Panc1 (cell line): Measurements from ENCODE around the gene ACTA2. TPM values are rescaled to one million over a fixed set of nuclear protein-coding genes. Genes with fewer than 3 reads are reported as not detected.

Experiments used
- ATAC-seq: fragments of 200-7000 bp; cut with Tn5 transposase; 2 replicates; pipeline ENCODE4 v1.9.1; 2020; ENCODE audit warnings: mild to moderate bottlenecking, moderate library complexity
- BruUV-seq: library from RNA; stranded (reverse); fragments of 400-500 nt; replicated peaks from 2 replicates; lab custom pipeline; 2021; lab: Mats Ljungman, UMichigan
- CTCF ChIA-PET: fragments of 300-600 bp; sonication (Branson Sonifier 250); formaldehyde crosslinking; loops from one replicate; lab custom pipeline; 2022; ENCODE audit warnings: antibody characterized with exemption; lab: Charles Lee
- POLR2A ChIA-PET: fragments of 300-600 bp; sonication (Branson Sonifier 250); formaldehyde crosslinking; loops from one replicate; lab custom pipeline; 2022; ENCODE audit warnings: antibody characterized with exemption; lab: Charles Lee
- DNase-seq: peaks from one replicate; pipeline ENCODE4 v3.0.0-alpha.2; 2010; ENCODE audit warnings: low read depth, low spot score
- H3K27ac ChIP-seq: 2 replicates; pipeline ENCODE4 v1.5.1; 2011; ENCODE audit warnings: mild to moderate bottlenecking, low read length, inconsistent platforms
- H3K27me3 ChIP-seq: fragments of 200-500 bp; sonication (Bioruptor generic); 2 replicates; pipeline ENCODE4 v1.6.0; 2014; ENCODE audit warnings: low read length, inconsistent platforms; ENCODE audit not compliant: control insufficient read depth, insufficient read depth
- H3K36me3 ChIP-seq: fragments of 200-500 bp; sonication (Bioruptor generic); 2 replicates; pipeline ENCODE4 v1.5.1; 2014; ENCODE audit warnings: inconsistent platforms, mild to moderate bottlenecking, low read length, moderate library complexity; ENCODE audit not compliant: control insufficient read depth, insufficient read depth
- H3K4me1 ChIP-seq: 2 replicates; pipeline ENCODE4 v1.5.1; 2011; ENCODE audit warnings: inconsistent platforms, mild to moderate bottlenecking, low read length, moderate library complexity; ENCODE audit not compliant: control insufficient read depth, insufficient read depth
- H3K4me3 ChIP-seq, 2 experiments: 2 replicates each; pipeline ENCODE4 v1.5.1; 2011 to 2012; ENCODE audit warnings: low read depth in 2 of 2, low read length in 2 of 2, mild to moderate bottlenecking in 2 of 2, inconsistent platforms in 1 of 2, moderate library complexity in 1 of 2
- H3K9me3 ChIP-seq: fragments of 200-500 bp; sonication (Bioruptor generic); 2 replicates; pipeline ENCODE4 v1.5.1; 2014; ENCODE audit warnings: low read depth, mild to moderate bottlenecking, inconsistent platforms, low read length, moderate library complexity; ENCODE audit not compliant: control insufficient read depth, insufficient read depth
- CTCF ChIP-seq: fragments of 450-650 bp; IDR thresholded peaks from 2 replicates; pipeline ENCODE4 v1.5.1; 2017; ENCODE audit warnings: mild to moderate bottlenecking
- POLR2AphosphoS5 ChIP-seq: IDR thresholded peaks from 2 replicates; pipeline ENCODE4 v1.6.1; 2012; ENCODE audit warnings: mild to moderate bottlenecking, low read depth, low read length, moderate library complexity
- REST ChIP-seq, 2 experiments: IDR thresholded peaks; 2 replicates each; pipeline ENCODE4 v1.6.1; 2011 to 2012; ENCODE audit warnings: low read depth in 2 of 2, control low read depth in 1 of 2, low read length in 1 of 2, mild to moderate bottlenecking in 1 of 2, moderate library complexity in 1 of 2; ENCODE audit not compliant: insufficient read depth in 1 of 2
- SIN3A ChIP-seq: IDR thresholded peaks from 2 replicates; pipeline ENCODE4 v1.6.1; 2012; ENCODE audit warnings: low read depth, mild to moderate bottlenecking, low read length, moderate library complexity, borderline replicate concordance; ENCODE audit not compliant: insufficient read depth
- TCF7L2 ChIP-seq: IDR thresholded peaks from 2 replicates; pipeline ENCODE4 v1.6.1; 2011; ENCODE audit warnings: mild to moderate bottlenecking, low read depth, low read length, inconsistent platforms
- in situ Hi-C: cut with HindIII; loops from 2 replicates; pipeline ENCODE4 v1.10.0; 2016; ENCODE audit warnings: low sequenced_read_pairs, low pct_unique_long_range_greater_than_20kb
- intact Hi-C: fragments of 100-400 bp; cut with micrococcal nuclease; formaldehyde crosslinking; loops from one replicate; pipeline ENCODE4 v1.10.0; 2022; ENCODE audit not compliant: unreplicated experiment
- total RNA-seq: library from RNA; stranded (reverse); gene quantifications from one replicate; pipeline ENCODE4 v1.2.1, GENCODE V29; 2021; ENCODE audit not compliant: unreplicated experiment

The ACTA2 gene
- total RNA-seq, 1 experiment from 2014 or later: 4.7 TPM

- CTCF ChIA-PET: interaction anchor here (0.6 to 1.5 kb wide), 4 partner anchors 55 to 225 kb away, joined by 3 to 6 read pairs (median 4); no protein-coding TSS in a partner anchor
- Histone ChIP-seq H3K9me3 (no peaks in the 10 kb centered on the region), H3K4me1 (peaks cover 24% of the 10 kb centered on the region), H3K36me3 (no peaks in the 10 kb centered on the region), H3K4me3 (no peak overlapping the region), H3K27me3 (no peaks in the 10 kb centered on the region), H3K27ac (no peak overlapping the region)
- no peak for TF ChIP-seq REST (IDR thresholded peaks at IDR 0.05; ENCODE audit: insufficient read depth in 1 of 2, low read depth in 2 of 2, low read length in 1 of 2)
- TF ChIP-seq TCF7L2: no peak
- no peak for TF ChIP-seq POLR2AphosphoS5
- TF ChIP-seq CTCF: no peak
- TF ChIP-seq SIN3A: no peak
- POLR2A ChIA-PET: interaction anchor here (0.5 kb wide), 1 partner anchor 406 kb away, joined by 7 read pairs; the partner anchor contains the start of gene RNLS
- no peak for ATAC-seq
- intact Hi-C loops: loop anchor here (5.0 kb wide), 1 partner anchor 152 kb away; no protein-coding TSS in a partner anchor
- no TSS peak for BruUV-seq
- no peak for DNase-seq
- in situ Hi-C loops: no loop called here
Measured at GRCh38 chr10:88989423-88989822, 36.9 kb upstream of the ACTA2 start.

GRCh38 chr10:88987840-88988239 lies 35.3 kb upstream of the ACTA2 start:
- H3K36me3 ChIP-seq: no peaks in the 10 kb centered on the region
- H3K4me3 ChIP-seq: no peak overlapping the region
- no peak overlapping the region for H3K27ac ChIP-seq
- BruUV-seq: no TSS peak
- no peak for TF ChIP-seq POLR2AphosphoS5
- TF ChIP-seq CTCF: no peak
- no peak for TF ChIP-seq SIN3A
- no peak for TF ChIP-seq REST (IDR thresholded peaks at IDR 0.05; ENCODE audit: insufficient read depth in 1 of 2, low read depth in 2 of 2, low read length in 1 of 2)
- no peak for TF ChIP-seq TCF7L2
- H3K9me3 ChIP-seq: no peaks in the 10 kb centered on the region
- no peaks in the 10 kb centered on the region for H3K27me3 ChIP-seq
- peaks cover 12% of the 10 kb centered on the region; the same call in 1 of the 2 replicates for H3K4me1 ChIP-seq
- ChIA-PET CTCF (interaction anchor here (0.8 to 1.3 kb wide), 3 partner anchors 53 to 424 kb away, joined by 4 to 10 read pairs (median 9); no protein-coding TSS in a partner anchor), POLR2A (interaction anchor here (0.7 kb wide), 1 partner anchor 1142 kb away, joined by 9 read pairs; no protein-coding TSS in a partner anchor)
- intact Hi-C loops: loop anchor here (1.0 to 5.0 kb wide), 2 partner anchors 54 to 151 kb away; no protein-coding TSS in a partner anchor
- DNase-seq (no peak), ATAC-seq (no peak)
- in situ Hi-C loops: no loop called here
